SK-N-SH (cell line): ENCODE results near the gene KHDC1. TPM values are rescaled to one million over a fixed set of nuclear protein-coding genes. Genes with fewer than 3 reads are reported as not detected.

Experiments
- CTCF ChIA-PET: fragments of 300-600, 350-600 bp; formaldehyde crosslinking; extraction: SDS; loops from one replicate; lab custom pipeline; 2021; lab: Yijun Ruan, JAX
- POLR2A ChIA-PET: fragments of 350-600 bp; sonication (Branson Sonifier 250); formaldehyde crosslinking; extraction: SDS; loops from one replicate; lab custom pipeline; 2020; ENCODE audit warnings: antibody characterized with exemption, inconsistent platforms; lab: Yijun Ruan, JAX
- DNase-seq: peaks from one replicate; pipeline ENCODE4 v3.0.0; 2012
- H2AFZ ChIP-seq: fragments of 200-600 bp; sonication (generic); 2 replicates; pipeline ENCODE4 v1.8.1; 2016; ENCODE audit warnings: antibody characterized with exemption, mild to moderate bottlenecking, low read depth
- H3F3A ChIP-seq: fragments of 200-600 bp; sonication (generic); replicated peaks from 2 replicates; pipeline ENCODE3; 2016; ENCODE audit warnings: antibody characterized with exemption, mild to moderate bottlenecking; ENCODE audit not compliant: insufficient read depth
- H3K27ac ChIP-seq, 2 experiments: fragments of 200-500 bp in 1 of 2; fragments of 200-600 bp in 1 of 2; sonication (Bioruptor generic) in 1 of 2; sonication (generic), shearing (Covaris generic) in 1 of 2; 2 replicates each; pipeline versions ENCODE4 v1.5.1 to v1.6.1; 2014 to 2016; ENCODE audit warnings: low read depth in 2 of 2, inconsistent platforms in 1 of 2, low read length in 1 of 2, mild to moderate bottlenecking in 1 of 2, mixed read lengths in 1 of 2
- H3K27me3 ChIP-seq: fragments of 200-600 bp; sonication (generic), shearing (Covaris generic); 2 replicates; pipeline ENCODE4 v1.6.1; 2016; ENCODE audit warnings: mixed run types; ENCODE audit not compliant: insufficient read depth
- H3K36me3 ChIP-seq, 2 experiments: fragments of 200-500 bp in 1 of 2; fragments of 200-600 bp in 1 of 2; sonication (Bioruptor generic) in 1 of 2; sonication (generic) in 1 of 2; replicated peaks in 1 of 2; 2 replicates each; pipeline versions ENCODE3 to v1.5.1; 2014 to 2016; ENCODE audit warnings: low read length in 1 of 2, mild to moderate bottlenecking in 1 of 2; ENCODE audit not compliant: insufficient read depth in 2 of 2, control insufficient read depth in 1 of 2
- H3K4me1 ChIP-seq, 2 experiments: fragments of 200-500 bp in 1 of 2; fragments of 200-600 bp in 1 of 2; sonication (Bioruptor generic) in 1 of 2; sonication (generic), shearing (Covaris generic) in 1 of 2; 2 replicates each; pipeline versions ENCODE4 v1.5.1 to v1.6.1; 2014 to 2016; ENCODE audit warnings: low read depth in 1 of 2, low read length in 1 of 2, mixed run types in 1 of 2; ENCODE audit not compliant: insufficient read depth in 2 of 2, control insufficient read depth in 1 of 2
- H3K4me2 ChIP-seq: fragments of 200-600 bp; sonication (generic), shearing (Covaris generic); 2 replicates; pipeline ENCODE4 v1.6.1; 2017; ENCODE audit warnings: mixed run types
- H3K4me3 ChIP-seq, 2 experiments: fragments of 200-500 bp in 1 of 2; fragments of 200-600 bp in 1 of 2; sonication (Bioruptor generic) in 1 of 2; sonication (generic), shearing (Covaris generic) in 1 of 2; 2 replicates each; pipeline versions ENCODE4 v1.5.1 to v1.8.1; 2014 to 2016; ENCODE audit warnings: low read depth in 2 of 2, inconsistent platforms in 1 of 2, low read length in 1 of 2, mild to moderate bottlenecking in 1 of 2, mixed read lengths in 1 of 2, moderate library complexity in 1 of 2
- H3K79me2 ChIP-seq: fragments of 200-600 bp; sonication (generic); 2 replicates; pipeline ENCODE4 v1.8.1; 2017; ENCODE audit warnings: mild to moderate bottlenecking; ENCODE audit not compliant: insufficient read depth
- H3K9ac ChIP-seq: fragments of 200-600 bp; sonication (generic); 2 replicates; pipeline ENCODE4 v1.6.1; 2017; ENCODE audit warnings: mixed run types
- H3K9me2 ChIP-seq: fragments of 200-600 bp; sonication (generic); 2 replicates; pipeline ENCODE4 v1.6.1; 2017; ENCODE audit warnings: mixed run types
- H3K9me3 ChIP-seq: fragments of 200-600 bp; sonication (generic); 2 replicates; pipeline ENCODE4 v1.6.1; 2017; ENCODE audit warnings: mixed run types, mild to moderate bottlenecking, moderate library complexity
- H4K20me1 ChIP-seq: fragments of 200-600 bp; sonication (generic); 2 replicates; pipeline ENCODE4 v1.6.1; 2017; ENCODE audit warnings: mild to moderate bottlenecking, mixed run types; ENCODE audit not compliant: insufficient read depth
- CHD2 ChIP-seq: fragments of 150-350 bp; IDR thresholded peaks from 2 replicates; pipeline ENCODE4 v1.6.1; 2018; ENCODE audit warnings: low read length; ENCODE audit not compliant: partially characterized antibody
- EP300 ChIP-seq, 2 experiments: IDR thresholded peaks; 2 replicates each; pipeline versions ENCODE4 v1.4.0 to v1.6.1; 2012; ENCODE audit warnings: borderline replicate concordance in 1 of 2, low read depth in 1 of 2, low read length in 1 of 2
- GATA2 ChIP-seq: sonication (generic); formaldehyde crosslinking; IDR thresholded peaks from 2 replicates; pipeline ENCODE4 v1.5.0; 2020; ENCODE audit warnings: mild to moderate bottlenecking, missing genetic modification reagents
- JUND ChIP-seq: IDR thresholded peaks from 2 replicates; pipeline ENCODE4 v1.4.0; 2012
- RCOR1 ChIP-seq: fragments of 150-350 bp; IDR thresholded peaks from 2 replicates; pipeline ENCODE4 v1.6.1; 2017; ENCODE audit warnings: antibody characterized with exemption, low read length
- TAF1 ChIP-seq: IDR thresholded peaks from 2 replicates; pipeline ENCODE4 v1.6.1; 2012; ENCODE audit warnings: low read depth, mild to moderate bottlenecking, low read length, moderate library complexity, borderline replicate concordance
- YY1 ChIP-seq: IDR thresholded peaks from 2 replicates; pipeline ENCODE4 v1.4.0; 2012; ENCODE audit warnings: low read depth, mild to moderate bottlenecking
- WGBS: methylation state at CpG from one replicate; pipeline ENCODE4 v1.1.6; 2017; ENCODE audit warnings: low lambda C conversion rate; 5-methylcytosine and 5-hydroxymethylcytosine counted together
- polyA plus RNA-seq, 3 experiments: library from polyadenylated mRNA; depleted of rRNA; stranded (reverse); fragments of >200 nt; gene quantifications; 2 replicates each; pipeline ENCODE4 v1.2.3, GENCODE V29; 2012
- TF ChIP-seq, protein P1 (sequence below): IDR thresholded peaks from 2 replicates; pipeline ENCODE4 v1.4.0; 2012; ENCODE audit warnings: low read depth
- TF ChIP-seq, protein P2 (sequence below): fragments of 150-350 bp; IDR thresholded peaks from 2 replicates; pipeline ENCODE4 v1.6.1; 2016; ENCODE audit warnings: mild to moderate bottlenecking, low read depth, low read length
- TF ChIP-seq, protein P3 (sequence below): fragments of 150-350 bp; IDR thresholded peaks from 2 replicates; pipeline ENCODE4 v1.6.1; 2017; ENCODE audit warnings: antibody characterized with exemption, low read length, low read depth, borderline replicate concordance

Gene KHDC1
- polyA plus RNA-seq, 1 of the 3 experiments (the other 2 are of a cell fraction), result 6.0 TPM

DNA sequence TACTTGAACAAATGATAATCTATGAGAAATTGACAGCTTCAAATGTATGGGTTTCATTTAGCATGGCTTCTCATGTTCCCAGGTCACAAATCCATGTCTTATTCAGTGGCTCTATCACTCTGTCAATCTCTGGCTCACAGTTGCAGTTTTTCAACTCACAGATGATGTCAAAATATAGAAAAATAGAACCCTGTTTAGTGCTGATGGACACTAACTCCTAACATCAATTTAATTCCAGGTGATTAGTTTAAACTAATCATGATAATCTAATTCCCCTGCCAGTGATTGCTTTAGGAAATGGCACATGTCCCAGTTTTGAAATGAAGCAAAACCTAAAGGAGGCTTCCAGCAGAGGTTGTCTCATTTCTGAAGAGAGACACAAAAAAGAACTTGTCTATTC, 13.0 kb downstream of the KHDC1 start:
- peak; percentile 21 for DNase-seq
- no peaks in the 10 kb centered on the region for H3K36me3 ChIP-seq
- H3K4me2 ChIP-seq, result no peak overlapping the region
- H3K27me3 ChIP-seq, result no peaks in the 10 kb centered on the region
- ChIA-PET POLR2A (no interaction called here), CTCF (interaction anchor here (0.7 kb wide), 1 partner anchor 9 kb away, joined by 3 read pairs; no protein-coding TSS in a partner anchor)
- H3F3A ChIP-seq, result no peaks in the 10 kb centered on the region
- no peak overlapping the region for H2AFZ ChIP-seq
- H3K27ac ChIP-seq, result no peak overlapping the region
- TF ChIP-seq, protein P1, sequence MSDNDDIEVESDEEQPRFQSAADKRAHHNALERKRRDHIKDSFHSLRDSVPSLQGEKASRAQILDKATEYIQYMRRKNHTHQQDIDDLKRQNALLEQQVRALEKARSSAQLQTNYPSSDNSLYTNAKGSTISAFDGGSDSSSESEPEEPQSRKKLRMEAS, result no peak
- TF ChIP-seq, protein P2, sequence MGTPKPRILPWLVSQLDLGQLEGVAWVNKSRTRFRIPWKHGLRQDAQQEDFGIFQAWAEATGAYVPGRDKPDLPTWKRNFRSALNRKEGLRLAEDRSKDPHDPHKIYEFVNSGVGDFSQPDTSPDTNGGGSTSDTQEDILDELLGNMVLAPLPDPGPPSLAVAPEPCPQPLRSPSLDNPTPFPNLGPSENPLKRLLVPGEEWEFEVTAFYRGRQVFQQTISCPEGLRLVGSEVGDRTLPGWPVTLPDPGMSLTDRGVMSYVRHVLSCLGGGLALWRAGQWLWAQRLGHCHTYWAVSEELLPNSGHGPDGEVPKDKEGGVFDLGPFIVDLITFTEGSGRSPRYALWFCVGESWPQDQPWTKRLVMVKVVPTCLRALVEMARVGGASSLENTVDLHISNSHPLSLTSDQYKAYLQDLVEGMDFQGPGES, result no peak
- TF ChIP-seq GATA2 (CRISPR knock-in tag) (peak; percentile 62), RCOR1 (peak; percentile 74; the same call in 1 of the 2 replicates), CHD2 (peak; percentile 21), TAF1 (no peak), EP300 (IDR thresholded peaks at IDR 0.05; ENCODE audit: borderline replicate concordance in 1 of 2, low read depth in 1 of 2, low read length in 1 of 2) (peak in 1 of 2 experiments; percentile 54; a peak in 1 of 4 replicates)
- H3K9me3 ChIP-seq, result no peaks in the 10 kb centered on the region
- H3K9me2 ChIP-seq, result no peaks in the 10 kb centered on the region
- no peak overlapping the region for H3K4me3 ChIP-seq
- H3K79me2 ChIP-seq, result no peaks in the 10 kb centered on the region
- no peaks in the 10 kb centered on the region for H4K20me1 ChIP-seq
- H3K4me1 ChIP-seq, result no peaks in the 10 kb centered on the region
- no peak overlapping the region for H3K9ac ChIP-seq

DNA sequence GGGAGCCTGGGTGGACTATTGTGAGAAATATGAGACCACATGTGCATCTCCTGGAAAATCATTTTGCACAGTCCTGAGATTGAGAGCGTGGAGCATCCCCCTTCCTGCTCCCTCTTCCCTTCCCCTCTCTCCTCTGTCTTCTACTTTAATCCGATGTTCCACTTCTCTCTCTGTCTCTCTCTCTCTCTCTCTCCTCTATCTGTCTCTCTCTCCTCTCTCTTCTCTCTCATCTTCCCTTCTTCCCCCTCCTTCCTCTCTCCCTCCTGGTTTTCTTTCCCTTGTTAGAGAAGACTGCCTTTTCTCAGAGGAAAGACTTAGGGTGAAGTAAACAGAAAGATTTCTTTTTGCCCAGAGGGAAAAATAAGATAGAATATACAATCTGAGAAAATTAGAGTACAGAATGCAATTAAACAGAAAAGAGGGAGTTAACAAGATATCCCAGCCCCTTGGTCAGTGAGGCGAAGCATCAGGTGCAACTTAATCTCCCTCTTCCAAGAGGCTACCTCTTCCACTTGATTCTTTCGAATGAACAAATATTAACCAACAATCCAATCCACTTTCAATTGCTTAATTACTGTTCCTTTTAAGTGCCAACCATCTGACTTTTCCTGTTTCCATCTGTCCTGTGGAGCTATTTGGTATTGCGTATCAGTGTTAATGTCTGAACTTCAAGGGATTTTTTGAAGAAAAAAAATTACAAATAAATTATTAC, 14.6 kb downstream of the KHDC1 start:
- no peak for DNase-seq
- no peaks in the 10 kb centered on the region for H3K9me3 ChIP-seq
- no peaks in the 10 kb centered on the region for H3K27me3 ChIP-seq
- no peak overlapping the region for H2AFZ ChIP-seq
- WGBS, result 94% methylated on average over 5 of the region's 5 CpGs
- no peaks in the 10 kb centered on the region for H3K4me1 ChIP-seq
- no peaks in the 10 kb centered on the region for H3K79me2 ChIP-seq
- no peaks in the 10 kb centered on the region for H3K9me2 ChIP-seq
- H4K20me1 ChIP-seq, result no peaks in the 10 kb centered on the region
- no peak overlapping the region for H3K9ac ChIP-seq
- H3K4me3 ChIP-seq, result no peak overlapping the region
- POLR2A ChIA-PET, result no interaction called here
- H3K27ac ChIP-seq, result no peak overlapping the region
- no peaks in the 10 kb centered on the region for H3F3A ChIP-seq
- no peak overlapping the region for H3K4me2 ChIP-seq
- H3K36me3 ChIP-seq, result no peaks in the 10 kb centered on the region
- TF ChIP-seq YY1 (no peak), JUND (no peak), GATA2 (CRISPR knock-in tag) (no peak), CHD2 (no peak), RCOR1 (no peak)
- TF ChIP-seq, protein P3, sequence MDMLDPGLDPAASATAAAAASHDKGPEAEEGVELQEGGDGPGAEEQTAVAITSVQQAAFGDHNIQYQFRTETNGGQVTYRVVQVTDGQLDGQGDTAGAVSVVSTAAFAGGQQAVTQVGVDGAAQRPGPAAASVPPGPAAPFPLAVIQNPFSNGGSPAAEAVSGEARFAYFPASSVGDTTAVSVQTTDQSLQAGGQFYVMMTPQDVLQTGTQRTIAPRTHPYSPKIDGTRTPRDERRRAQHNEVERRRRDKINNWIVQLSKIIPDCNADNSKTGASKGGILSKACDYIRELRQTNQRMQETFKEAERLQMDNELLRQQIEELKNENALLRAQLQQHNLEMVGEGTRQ, result no peak
- CTCF ChIA-PET, result interaction anchor here (0.6 to 1.3 kb wide), 2 partner anchors 10 to 1092 kb away, joined by 3 read pairs; no protein-coding TSS in a partner anchor
